ENCODE results near the gene TBC1D2. TPM values are rescaled to one million over a fixed set of nuclear protein-coding genes. Genes with fewer than 3 reads are reported as not detected.

The TBC1D2 gene
- total and polyA plus RNA-seq, 2 experiments from 2014 or later: 3.7 to 6.8 TPM

- TF ChIP-seq ZNF462 (CRISPR knock-in tag; IDR thresholded peaks at IDR 0.05) (no peak), CTCF (conservative IDR thresholded peaks at IDR 0.05; ENCODE audit: low read depth in 2 of 2) (no peak), ZNF114 (CRISPR knock-in tag; IDR thresholded peaks at IDR 0.05) (no peak)
Measured at GRCh38 chr9:98210435-98210834, 45.0 kb downstream of the TBC1D2 start (continued).

GRCh38 chr9:98209530-98209929, 45.9 kb downstream of the TBC1D2 start:
- no peak overlapping the region for H3K27ac Mint-ChIP-seq
- Histone ChIP-seq H2AFZ (no peak overlapping the region), H3K4me3 (no peak overlapping the region), H4K20me1 (replicated peaks; ENCODE audit: insufficient read depth) (no peaks in the 10 kb centered on the region; the same call in 1 of the 2 replicates), H3K79me2 (replicated peaks; ENCODE audit: insufficient read depth) (no peaks in the 10 kb centered on the region), H3K27ac (ENCODE audit: low read depth) (no peak overlapping the region), H3K27me3 (ENCODE audit: insufficient read depth) (no peaks in the 10 kb centered on the region), H3F3A (replicated peaks; ENCODE audit: low read depth) (no peaks in the 10 kb centered on the region), H3K36me3 (ENCODE audit: insufficient read depth) (no peaks in the 10 kb centered on the region; the same call in 1 of the 2 replicates), H3K4me1 (ENCODE audit: insufficient read depth) (peaks cover 14% of the 10 kb centered on the region; the same call in 1 of the 2 replicates), H3K4me2 (no peak overlapping the region), H3K9me2 (ENCODE audit: insufficient read depth) (no peaks in the 10 kb centered on the region)
- H3K4me3 Mint-ChIP-seq: no peak overlapping the region
- H3K4me1 Mint-ChIP-seq: peaks cover 12% of the 10 kb centered on the region
- DNase-seq (ENCODE audit: low spot score) (no peak), ATAC-seq (no peak)
- TF ChIP-seq NANOG (IDR thresholded peaks at IDR 0.05; ENCODE audit: borderline replicate concordance): no peak
- peaks cover 7% of the 10 kb centered on the region for H3K27me3 Mint-ChIP-seq (ENCODE audit: insufficient read depth, low read depth, poor library complexity)
- peaks cover 16% of the 10 kb centered on the region for H3K9me3 Mint-ChIP-seq
- H3K36me3 Mint-ChIP-seq (ENCODE audit: low read depth): peaks cover 40% of the 10 kb centered on the region
